C4-2B (cell line): ENCODE data around the gene LAMB1.

Source experiments
- ZFX ChIP-seq: fragments of 450-650 bp; IDR thresholded peaks from 2 replicates; pipeline ENCODE4 v1.6.1; 2017
- TF ChIP-seq, protein P1 (sequence below): fragments of 450-650 bp; conservative IDR thresholded peaks from 2 replicates; pipeline ENCODE4 v1.5.1; 2017; ENCODE audit warnings: mild to moderate bottlenecking

DNA sequence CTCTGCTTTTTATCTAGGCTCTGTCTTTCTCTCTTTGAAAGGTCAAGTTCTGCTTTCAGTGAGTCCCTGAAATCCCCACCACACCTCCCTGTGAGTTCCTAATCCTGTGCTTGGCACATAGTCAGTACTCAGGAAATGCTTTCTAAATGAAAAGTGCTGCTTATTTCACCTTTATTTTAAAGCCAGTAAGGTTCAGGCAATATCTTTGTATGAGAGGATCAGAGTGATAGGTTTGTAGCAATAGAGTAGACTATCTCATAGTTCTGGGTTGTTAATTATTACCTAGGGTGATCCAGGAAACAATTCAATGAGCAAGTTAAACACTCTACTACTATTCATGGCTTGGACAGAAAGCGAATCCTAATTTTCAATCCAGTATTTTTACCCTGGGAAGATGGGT, 7.4 kb upstream of the LAMB1 start:
- TF ChIP-seq, protein P1, sequence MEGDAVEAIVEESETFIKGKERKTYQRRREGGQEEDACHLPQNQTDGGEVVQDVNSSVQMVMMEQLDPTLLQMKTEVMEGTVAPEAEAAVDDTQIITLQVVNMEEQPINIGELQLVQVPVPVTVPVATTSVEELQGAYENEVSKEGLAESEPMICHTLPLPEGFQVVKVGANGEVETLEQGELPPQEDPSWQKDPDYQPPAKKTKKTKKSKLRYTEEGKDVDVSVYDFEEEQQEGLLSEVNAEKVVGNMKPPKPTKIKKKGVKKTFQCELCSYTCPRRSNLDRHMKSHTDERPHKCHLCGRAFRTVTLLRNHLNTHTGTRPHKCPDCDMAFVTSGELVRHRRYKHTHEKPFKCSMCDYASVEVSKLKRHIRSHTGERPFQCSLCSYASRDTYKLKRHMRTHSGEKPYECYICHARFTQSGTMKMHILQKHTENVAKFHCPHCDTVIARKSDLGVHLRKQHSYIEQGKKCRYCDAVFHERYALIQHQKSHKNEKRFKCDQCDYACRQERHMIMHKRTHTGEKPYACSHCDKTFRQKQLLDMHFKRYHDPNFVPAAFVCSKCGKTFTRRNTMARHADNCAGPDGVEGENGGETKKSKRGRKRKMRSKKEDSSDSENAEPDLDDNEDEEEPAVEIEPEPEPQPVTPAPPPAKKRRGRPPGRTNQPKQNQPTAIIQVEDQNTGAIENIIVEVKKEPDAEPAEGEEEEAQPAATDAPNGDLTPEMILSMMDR = no peak
- no peak for TF ChIP-seq ZFX
